Stimulated activated CD4-positive, alpha-beta T cell treated with anti-CD3 and anti-CD28 coated beads, Interleukin-1b, Interleukin-23, amount 100 ng/mL, for 24 hours (primary cell): ENCODE measurements around the gene SORCS3.

Experiments
- DNase-seq, 4 experiments: peaks; one replicate each; pipeline ENCODE4 v3.0.0-alpha.2; 2020; ENCODE audit warnings: low read depth in 4 of 4, low spot score in 1 of 4

Gene SORCS3

DNA sequence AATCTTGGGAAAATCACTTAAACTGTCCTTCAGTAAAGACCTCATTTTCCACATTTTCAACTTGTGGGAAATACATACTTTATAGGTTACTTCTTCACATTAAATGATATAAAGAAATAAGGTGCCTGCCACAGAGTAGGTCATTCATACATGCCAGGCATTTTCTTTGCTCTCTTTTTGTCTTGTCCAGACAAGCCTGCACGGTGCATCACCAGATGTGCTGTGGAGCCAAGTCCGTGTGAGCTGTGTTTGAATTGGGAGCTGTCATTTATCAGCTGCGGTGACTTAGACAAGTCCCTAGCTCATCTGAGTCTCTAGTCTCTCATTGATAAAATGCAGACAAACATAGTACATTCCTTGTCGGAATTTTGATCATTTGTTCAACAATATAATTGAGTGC, 432.9 kb downstream of the SORCS3 start:
- no peak for DNase-seq

DNA sequence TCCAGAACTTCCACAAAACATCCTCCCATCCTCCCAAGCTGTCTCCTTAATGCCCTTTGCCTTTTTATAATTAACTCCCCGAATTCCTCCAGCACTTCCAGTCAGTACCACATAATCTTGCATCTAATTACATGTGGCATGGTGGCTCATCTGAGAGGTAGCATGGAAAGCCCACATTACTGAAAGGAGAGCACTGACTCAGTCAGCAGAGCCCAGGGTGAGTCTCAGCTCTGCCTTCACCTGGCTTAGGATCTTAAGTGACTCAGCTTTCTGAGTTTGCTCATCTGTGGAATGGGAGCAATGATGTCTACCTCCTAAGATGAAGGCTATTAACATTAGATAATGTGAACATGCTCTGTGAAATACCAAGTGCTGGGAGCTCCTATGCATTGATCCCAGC, 433.9 kb downstream of the SORCS3 start:
- no peak for DNase-seq

GRCh38 chr10:105085980-105086379, 444.9 kb downstream of the SORCS3 start:
- DNase-seq: no peak

DNA sequence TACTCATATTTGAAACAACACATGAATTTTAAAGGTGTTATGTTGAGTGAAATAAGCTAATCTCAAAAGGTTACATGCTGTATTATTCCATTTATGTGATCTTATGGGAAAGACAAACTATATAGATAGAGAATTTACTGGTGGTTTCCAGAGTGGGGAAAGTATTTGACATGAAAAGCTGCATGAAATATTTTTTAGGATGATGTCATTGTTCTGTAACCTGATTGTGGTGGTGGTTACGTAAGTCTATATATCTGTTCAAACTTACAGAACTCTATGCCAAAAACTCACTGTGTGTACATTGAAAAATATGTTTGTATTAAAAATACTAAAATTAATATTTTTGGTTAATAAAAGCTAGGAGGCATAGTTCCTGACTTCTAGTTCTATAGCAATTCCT, 453.0 kb downstream of the SORCS3 start:
- DNase-seq: no peak

GRCh38 chr10:105096316-105096715, 455.2 kb downstream of the SORCS3 start:
- no peak for DNase-seq

DNA sequence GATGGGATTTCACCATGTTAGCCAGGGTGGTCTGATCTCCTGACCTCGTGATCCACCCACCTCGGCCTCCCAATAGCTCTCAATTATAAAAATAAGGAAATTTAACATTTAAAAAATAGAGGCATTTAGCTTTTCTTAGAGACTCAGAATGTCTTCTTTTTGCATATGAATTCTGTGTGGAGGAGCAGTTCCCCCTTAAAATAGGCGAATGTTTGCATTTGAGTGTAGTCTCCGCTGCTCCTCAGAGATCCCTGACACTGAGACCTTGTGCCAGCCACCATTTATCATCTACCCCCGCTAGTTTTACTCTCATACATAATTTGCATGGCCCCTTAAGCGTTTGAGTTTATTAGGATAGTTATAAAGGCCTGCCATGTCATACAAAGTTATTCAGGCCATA, 461.9 kb downstream of the SORCS3 start:
- no peak for DNase-seq

DNA sequence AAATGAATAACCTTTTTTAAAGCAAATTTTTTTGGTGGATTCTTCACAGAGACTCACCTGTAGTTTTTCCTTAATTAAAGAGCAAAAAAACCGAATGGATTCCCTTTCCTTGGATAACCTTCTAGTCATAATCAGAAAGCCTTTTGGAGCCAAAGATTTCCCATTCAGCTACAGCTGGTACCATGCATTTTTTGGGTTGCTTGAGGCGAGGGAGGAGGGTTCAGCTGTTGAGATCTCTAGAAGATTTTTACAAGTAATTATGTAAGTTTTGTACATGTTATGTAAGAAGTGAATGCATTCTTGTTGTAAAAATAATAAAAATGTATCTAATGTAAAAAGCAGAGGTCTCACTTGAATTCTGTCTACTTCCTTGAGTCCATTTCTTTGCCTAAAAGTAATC, 463.2 kb downstream of the SORCS3 start:
- no peak for DNase-seq

- DNase-seq: no peak
Observed at GRCh38 chr10:105109164-105109563, 468.1 kb downstream of the SORCS3 start.

- DNase-seq: no peak
Observed at GRCh38 chr10:105112862-105113261, 471.8 kb downstream of the SORCS3 start.

- DNase-seq: no peak
Observed at GRCh38 chr10:105113666-105114065, 472.6 kb downstream of the SORCS3 start.

GRCh38 chr10:105121743-105122142, 480.7 kb downstream of the SORCS3 start:
- DNase-seq: no peak

DNA sequence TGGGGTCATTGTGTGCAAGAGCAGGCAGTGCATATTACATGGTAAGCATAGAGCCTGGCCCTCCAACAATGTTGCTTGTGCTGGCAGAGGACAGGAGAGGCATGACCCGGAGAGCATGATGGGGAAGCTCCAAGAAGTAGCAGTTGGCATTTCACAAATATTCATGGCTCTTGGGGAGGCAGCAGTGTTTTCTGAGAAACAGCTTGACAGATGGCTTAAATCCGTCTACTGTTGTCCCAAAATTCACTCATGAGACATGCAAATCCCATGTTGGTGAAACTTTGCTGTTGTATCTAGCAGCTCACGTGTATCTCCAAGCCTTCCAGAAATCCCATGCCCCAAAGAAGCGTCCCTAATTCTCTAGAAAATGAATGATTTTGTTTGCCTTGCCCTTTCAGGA, 487.0 kb downstream of the SORCS3 start:
- no peak for DNase-seq

- DNase-seq: no peak
Observed at GRCh38 chr10:105138358-105138757, 497.3 kb downstream of the SORCS3 start.

DNA sequence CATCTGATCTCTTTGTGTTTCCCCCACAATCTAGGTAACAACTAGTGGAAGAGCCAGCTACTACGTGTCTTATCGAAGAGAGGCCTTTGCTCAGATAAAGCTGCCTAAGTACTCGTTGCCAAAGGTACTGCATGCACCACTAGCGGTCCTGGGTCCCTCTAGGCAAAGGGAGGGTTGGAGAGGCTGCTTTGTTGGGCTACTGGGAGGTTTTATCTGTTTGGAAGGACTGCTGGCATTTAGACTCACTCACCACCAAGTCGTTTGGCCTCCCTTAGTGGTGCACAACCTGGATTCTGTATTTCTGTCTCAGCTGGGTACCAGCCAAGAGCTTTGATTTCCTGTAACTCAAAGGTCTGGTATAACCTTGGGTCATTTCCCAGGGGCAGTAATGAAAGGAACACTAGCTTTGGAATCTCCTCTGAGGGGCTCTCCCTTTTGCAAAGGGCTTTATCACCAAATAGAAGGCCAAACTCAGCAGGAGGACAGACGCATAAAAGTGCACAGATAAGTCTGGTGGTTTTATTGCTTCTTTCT, 498.3 kb downstream of the SORCS3 start:
- DNase-seq: no peak

- no peak for DNase-seq
Observed at GRCh38 chr10:105140600-105140999, 499.5 kb downstream of the SORCS3 start.

- DNase-seq: no peak
Observed at GRCh38 chr10:105145711-105146110, 504.6 kb downstream of the SORCS3 start.

- DNase-seq: no peak
Observed at GRCh38 chr10:105146436-105146835, 505.3 kb downstream of the SORCS3 start.

DNA sequence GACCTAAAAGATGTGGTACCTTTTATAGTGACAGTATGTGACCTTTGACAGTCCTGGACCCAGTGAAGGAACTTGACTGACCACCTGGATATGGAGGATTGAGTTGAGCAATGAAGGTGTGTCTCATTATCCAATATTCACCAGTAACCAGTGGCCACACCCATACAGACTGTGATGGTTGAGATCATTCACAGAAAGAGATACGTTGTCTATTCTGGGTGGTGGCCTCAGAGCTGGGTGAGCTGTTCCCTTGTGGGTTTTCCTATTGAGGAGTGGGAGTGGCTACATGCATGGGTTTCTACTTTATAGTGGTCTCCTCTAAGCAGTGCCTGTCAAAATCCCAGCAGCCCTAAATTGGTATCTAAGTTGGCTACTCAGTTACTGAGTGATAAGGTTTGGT, 507.4 kb downstream of the SORCS3 start:
- no peak for DNase-seq

- no peak for DNase-seq
Observed at GRCh38 chr10:105148921-105149320, 507.8 kb downstream of the SORCS3 start.

DNA sequence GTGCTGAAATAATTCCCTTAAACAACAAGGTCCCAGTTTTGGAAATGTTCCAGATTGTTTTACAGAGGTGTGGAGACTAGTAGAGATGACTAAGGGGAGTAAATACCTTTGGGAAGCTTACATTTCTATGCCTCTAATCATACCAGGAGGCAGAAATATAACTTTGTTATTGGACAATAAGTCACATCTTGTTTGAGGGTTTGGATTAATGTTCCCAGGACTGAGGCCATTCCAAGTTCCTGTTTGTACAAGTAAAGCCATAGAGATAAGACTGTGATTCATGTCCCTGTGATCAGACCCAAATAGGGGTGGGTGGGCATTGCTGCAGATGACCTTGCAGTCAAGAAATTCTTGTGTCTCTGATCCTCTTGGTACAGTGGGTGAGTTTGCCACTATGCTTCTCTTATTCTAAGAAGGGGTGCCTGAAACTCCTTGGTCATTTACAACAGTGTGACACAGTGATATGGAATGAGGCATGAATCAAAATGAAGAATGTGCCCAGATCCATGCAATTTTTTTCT, 508.3 kb downstream of the SORCS3 start:
- DNase-seq: no peak

- no peak for DNase-seq
Observed at GRCh38 chr10:105150259-105150880, 509.3 kb downstream of the SORCS3 start.

DNA sequence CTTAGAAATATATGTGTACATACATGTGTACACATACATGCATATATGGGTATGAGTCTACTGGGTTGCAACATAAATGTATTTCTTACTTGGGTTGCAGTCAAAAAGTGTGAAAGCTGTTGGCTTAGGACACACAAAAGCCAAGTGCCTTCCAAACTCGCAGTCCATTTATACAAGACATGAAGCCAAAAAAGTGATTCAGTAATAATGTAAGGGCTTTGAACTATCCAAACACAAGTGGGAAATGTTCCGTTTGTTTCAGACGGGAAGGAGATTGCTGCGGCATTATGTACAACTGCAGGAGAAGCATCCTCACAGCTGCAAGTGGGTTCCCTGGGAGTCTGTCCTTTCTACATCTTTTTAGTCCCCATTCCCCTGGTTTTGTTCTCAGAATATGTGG, 513.6 kb downstream of the SORCS3 start:
- no peak for DNase-seq

GRCh38 chr10:105159268-105159667, 518.2 kb downstream of the SORCS3 start:
- no peak for DNase-seq
